HepG2 (cell line): ENCODE measurements around the gene IPP. TPM values are rescaled to one million over a fixed set of nuclear protein-coding genes. Genes with fewer than 3 reads are reported as not detected.

Experiments used
- BRF2 ChIP-seq: sonication (generic); formaldehyde crosslinking; IDR thresholded peaks from 2 replicates; pipeline ENCODE4 v1.8.1; 2022; ENCODE audit warnings: mild to moderate bottlenecking, missing genetic modification reagents
- CAMTA2 ChIP-seq: sonication (generic); formaldehyde crosslinking; IDR thresholded peaks from 2 replicates; pipeline ENCODE4 v1.4.0; 2020; ENCODE audit warnings: mild to moderate bottlenecking, missing genetic modification reagents, borderline replicate concordance
- CCDC6 ChIP-seq: sonication (generic); formaldehyde crosslinking; IDR thresholded peaks from 2 replicates; pipeline ENCODE4 v1.8.1; 2022; ENCODE audit warnings: mild to moderate bottlenecking, missing genetic modification reagents, moderate library complexity
- CENPBD1 ChIP-seq: sonication (generic); formaldehyde crosslinking; IDR thresholded peaks from 2 replicates; pipeline ENCODE4 v1.8.0; 2022; ENCODE audit warnings: missing genetic modification reagents, low read depth, mild to moderate bottlenecking, borderline replicate concordance
- GABPA ChIP-seq, 2 experiments: IDR thresholded peaks; 2 replicates each; pipeline ENCODE4 v1.6.1; 2011 to 2016; ENCODE audit warnings: low read depth in 2 of 2, low read length in 1 of 2, missing biosample characterization in 1 of 2, missing genetic modification characterization in 1 of 2
- HBP1 ChIP-seq: IDR thresholded peaks from 2 replicates; pipeline ENCODE4 v1.6.1; 2016; ENCODE audit warnings: low read depth, control low read depth
- HNRNPH1 ChIP-seq: fragments of 200-400 bp; formaldehyde crosslinking; optimal IDR thresholded peaks from 2 replicates; pipeline ENCODE3; 2017; ENCODE audit warnings: mild to moderate bottlenecking, low read depth, low read length
- HOMEZ ChIP-seq: IDR thresholded peaks from 2 replicates; pipeline ENCODE4 v1.6.1; 2016; ENCODE audit warnings: low read depth
- ISL2 ChIP-seq: sonication (generic); formaldehyde crosslinking; IDR thresholded peaks from 2 replicates; pipeline ENCODE4 v1.5.0; 2020; ENCODE audit warnings: missing genetic modification reagents
- KMT2B ChIP-seq: IDR thresholded peaks from 2 replicates; pipeline ENCODE4 v1.6.1; 2016; ENCODE audit warnings: missing genetic modification reagents, missing compliant biosample characterization
- MEF2D ChIP-seq: sonication (generic); formaldehyde crosslinking; IDR thresholded peaks from 2 replicates; pipeline ENCODE4 v1.5.1; 2020; ENCODE audit warnings: mild to moderate bottlenecking, missing genetic modification reagents
- MLX ChIP-seq: IDR thresholded peaks from 2 replicates; pipeline ENCODE4 v1.6.1; 2016
- MXD1 ChIP-seq: sonication (generic); formaldehyde crosslinking; IDR thresholded peaks from 2 replicates; pipeline ENCODE4 v1.4.0; 2020; ENCODE audit warnings: mild to moderate bottlenecking, missing genetic modification reagents
- RAD21 ChIP-seq: fragments of 450-650 bp; formaldehyde crosslinking; IDR thresholded peaks from 2 replicates; pipeline ENCODE4 v1.5.0; 2020; ENCODE audit warnings: mild to moderate bottlenecking
- ZFP36L2 ChIP-seq: sonication (generic); formaldehyde crosslinking; IDR thresholded peaks from 2 replicates; pipeline ENCODE4 v1.4.0; 2020; ENCODE audit warnings: missing genetic modification reagents
- ZNF616 ChIP-seq: sonication (generic); formaldehyde crosslinking; IDR thresholded peaks from 2 replicates; pipeline ENCODE4 v1.5.0; 2020; ENCODE audit warnings: low read depth, mild to moderate bottlenecking, missing genetic modification reagents
- polyA plus RNA-seq, 8 experiments: library from polyadenylated mRNA; depleted of rRNA in 3 of 8; stranded (reverse) in 7 of 8; unstranded in 1 of 8; fragments of >200 nt; fragmentation: Illumina TruSeq in 4 of 8; extraction: Trizol in 4 of 8; gene quantifications; 2 replicates each; pipeline versions ENCODE4 v1.2.1 to v1.2.3, GENCODE V29; 2011 to 2016; ENCODE audit warnings: low read depth in 4 of 8, missing spikeins in 1 of 8, mixed read lengths in 1 of 8; ENCODE audit not compliant: insufficient read depth in 1 of 8
- total RNA-seq, 5 experiments: library from RNA; depleted of rRNA; stranded (reverse); fragments of >200 nt; fragmentation: Illumina TruSeq; extraction: Trizol; gene quantifications; 2 replicates each; pipeline ENCODE4 v1.2.3, GENCODE V29; 2016; ENCODE audit warnings: low read depth in 1 of 5
- TF ChIP-seq, protein P1 (sequence below): IDR thresholded peaks from 2 replicates; pipeline ENCODE4 v1.6.1; 2016; ENCODE audit warnings: low read depth, borderline replicate concordance
- TF ChIP-seq, protein P2 (sequence below): sonication (generic); formaldehyde crosslinking; IDR thresholded peaks from 2 replicates; pipeline ENCODE4 v1.5.0; 2020; ENCODE audit warnings: missing genetic modification reagents

Gene IPP
- total and polyA plus RNA-seq, 2 of the 13 experiments (the other 11 are each of a cell fraction or from before 2014, with no cell fraction given): 3.0 to 9.7 TPM

DNA sequence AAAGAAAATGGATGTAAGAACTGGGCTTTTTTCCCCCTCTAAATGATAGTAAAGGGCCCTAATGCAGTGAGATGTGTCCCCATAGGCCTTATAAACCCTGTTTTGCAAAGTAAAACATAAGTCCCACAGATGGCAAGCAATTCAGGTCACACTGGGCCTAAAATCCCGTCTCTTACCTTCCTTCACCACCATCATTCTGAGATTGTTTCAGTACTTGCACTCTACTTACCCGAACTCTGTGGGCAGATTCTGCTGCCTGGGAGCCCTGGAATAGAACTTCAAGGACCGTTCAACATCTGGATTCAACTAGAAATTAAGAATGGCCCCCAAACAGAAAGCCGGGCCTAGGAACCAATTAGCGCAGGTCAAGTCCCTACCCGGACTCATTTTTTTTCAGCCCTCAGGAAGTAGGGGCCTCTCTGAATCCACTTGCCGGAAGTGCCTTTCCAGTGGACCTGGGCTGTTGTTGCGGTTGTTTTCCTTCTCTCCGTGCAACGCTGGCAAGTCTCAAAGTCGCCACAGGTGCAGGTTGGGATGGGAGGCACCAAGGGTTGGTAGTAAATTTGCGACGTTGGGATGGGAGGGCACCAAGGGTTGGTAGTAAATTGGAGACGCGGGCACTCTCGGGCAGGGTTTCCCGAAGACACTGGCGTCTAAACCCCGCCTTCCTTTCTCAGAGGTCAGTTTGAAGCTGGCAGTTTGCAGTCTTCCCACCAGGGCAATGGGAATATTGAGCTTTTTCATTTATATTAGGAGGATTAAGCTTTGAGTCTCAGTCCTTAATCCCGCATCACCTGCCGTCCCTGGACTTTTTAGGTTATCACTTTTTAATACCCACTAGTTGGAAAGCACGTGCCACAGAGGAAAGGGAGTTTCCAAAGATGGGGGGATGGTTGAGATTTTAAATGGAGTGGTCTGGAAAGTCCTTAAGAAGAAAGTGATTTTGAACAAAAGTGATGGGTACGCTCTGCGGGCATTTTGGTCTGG lies 62.4 kb downstream of the IPP start, which contains the start of gene TMEM69 (continued):
- TF ChIP-seq BRF2 (CRISPR knock-in tag) (peak; percentile 44; the same call in 1 of the 2 replicates), HNRNPH1 (no peak), HBP1 (CRISPR knock-in tag) (0 out of 2 replicates have a peak, but pooled peaks have one; percentile 52), HOMEZ (peak; percentile 10; the same call in 1 of the 2 replicates), MXD1 (0 out of 2 replicates have a peak, but pooled peaks have one; percentile 45), CCDC6 (no peak; the same call in 1 of the 2 replicates), KMT2B (CRISPR knock-in tag) (peak; percentile 86), MEF2D (peak; percentile 34; the same call in 1 of the 2 replicates), MLX (CRISPR knock-in tag) (0 out of 2 replicates have a peak, but pooled peaks have one; percentile 10), CENPBD1 (CRISPR knock-in tag) (no peak), ZFP36L2 (CRISPR knock-in tag) (no peak), CAMTA2 (0 out of 2 replicates have a peak, but pooled peaks have one; percentile 43), ZNF616 (CRISPR knock-in tag) (no peak), GABPA (IDR thresholded peaks at IDR 0.05; ENCODE audit: low read depth, low read length) (peak; percentile 86), GABPA (CRISPR knock-in tag; IDR thresholded peaks at IDR 0.05; ENCODE audit: low read depth) (peak; percentile 99), RAD21 (CRISPR knock-in tag) (no peak; the same call in 1 of the 2 replicates), ISL2 (peak; percentile 66)
- TF ChIP-seq, protein P1, sequence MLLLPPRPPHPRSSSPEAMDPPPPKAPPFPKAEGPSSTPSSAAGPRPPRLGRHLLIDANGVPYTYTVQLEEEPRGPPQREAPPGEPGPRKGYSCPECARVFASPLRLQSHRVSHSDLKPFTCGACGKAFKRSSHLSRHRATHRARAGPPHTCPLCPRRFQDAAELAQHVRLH (CRISPR knock-in tag): peak; percentile 66; the same call in 1 of the 2 replicates
- TF ChIP-seq, protein P2, sequence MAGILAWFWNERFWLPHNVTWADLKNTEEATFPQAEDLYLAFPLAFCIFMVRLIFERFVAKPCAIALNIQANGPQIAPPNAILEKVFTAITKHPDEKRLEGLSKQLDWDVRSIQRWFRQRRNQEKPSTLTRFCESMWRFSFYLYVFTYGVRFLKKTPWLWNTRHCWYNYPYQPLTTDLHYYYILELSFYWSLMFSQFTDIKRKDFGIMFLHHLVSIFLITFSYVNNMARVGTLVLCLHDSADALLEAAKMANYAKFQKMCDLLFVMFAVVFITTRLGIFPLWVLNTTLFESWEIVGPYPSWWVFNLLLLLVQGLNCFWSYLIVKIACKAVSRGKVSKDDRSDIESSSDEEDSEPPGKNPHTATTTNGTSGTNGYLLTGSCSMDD (CRISPR knock-in tag): no peak
